ENCODE data around the gene BFSP2.
A peak's percentile ranks its signal among the peaks of the same experiment; 100 is the strongest.

Gene BFSP2

DNA sequence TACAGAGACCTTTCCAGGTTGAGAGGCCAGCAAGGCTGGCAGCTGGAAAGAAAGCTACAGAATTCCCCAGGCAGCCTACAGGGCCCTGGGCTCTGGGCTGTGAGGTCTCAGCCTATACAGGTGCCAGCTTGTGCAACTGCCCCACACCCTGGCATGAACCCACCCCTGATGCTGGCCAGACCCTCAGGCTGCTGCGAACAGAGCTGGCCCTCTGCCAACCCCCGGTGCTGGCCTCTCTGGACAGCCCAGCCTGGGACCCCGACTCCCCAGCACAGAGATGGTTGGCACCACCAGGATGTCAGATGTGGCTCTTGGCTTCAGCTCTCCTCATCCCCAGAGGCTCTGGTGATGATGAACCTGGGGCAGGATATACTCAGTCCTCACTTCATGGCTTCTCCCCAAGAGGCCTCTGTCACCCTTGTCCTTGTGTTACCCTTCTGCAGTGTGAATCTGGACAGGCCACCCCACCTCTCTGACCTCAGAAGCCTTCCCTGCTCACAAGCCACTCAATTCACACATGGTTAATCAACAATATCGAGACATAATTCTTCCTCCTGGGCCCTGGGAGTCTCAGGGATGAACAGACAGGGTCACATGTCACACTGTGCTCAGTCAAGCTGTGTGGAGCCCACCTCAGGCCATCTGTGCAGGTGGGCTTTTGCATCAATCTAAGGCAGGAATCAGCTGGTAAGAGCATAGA, 11.0 kb upstream of the BFSP2 start:
- DNase-seq (ENCODE audit: low read depth in 2 of 2) = no peak
- no peak overlapping the region for H3K4me3 ChIP-seq (replicated peaks in 1 of 2; ENCODE audit: low read depth in 2 of 2, low read length in 2 of 2)
- TF ChIP-seq CTCF (IDR thresholded peaks at IDR 0.05; ENCODE audit: low read depth, low read length) = no peak

DNA sequence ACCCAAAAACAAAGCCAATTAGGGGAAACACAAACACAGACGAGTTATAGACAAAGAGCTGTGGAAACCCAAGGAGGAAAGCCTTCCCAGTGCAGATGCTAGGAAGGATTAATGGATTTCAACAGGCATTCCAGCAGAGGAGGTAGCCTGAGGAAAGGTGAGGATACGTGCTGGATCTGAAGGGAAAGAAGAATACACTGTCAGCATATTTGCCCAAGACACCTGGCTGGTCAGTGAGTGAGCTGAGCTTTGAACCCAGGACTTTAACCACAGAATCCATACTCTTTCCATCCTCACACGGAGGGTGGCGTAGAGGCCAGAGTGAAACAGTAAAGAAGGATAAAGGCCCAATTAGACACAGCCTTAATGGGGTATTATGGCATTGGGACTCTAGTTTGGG, 9.1 kb upstream of the BFSP2 start:
- TF ChIP-seq CTCF (IDR thresholded peaks at IDR 0.05; ENCODE audit: low read depth, low read length) = no peak
- no peak overlapping the region for H3K4me3 ChIP-seq (replicated peaks in 1 of 2; ENCODE audit: low read depth in 2 of 2, low read length in 2 of 2)
- DNase-seq (ENCODE audit: low read depth in 2 of 2) = no peak

DNA sequence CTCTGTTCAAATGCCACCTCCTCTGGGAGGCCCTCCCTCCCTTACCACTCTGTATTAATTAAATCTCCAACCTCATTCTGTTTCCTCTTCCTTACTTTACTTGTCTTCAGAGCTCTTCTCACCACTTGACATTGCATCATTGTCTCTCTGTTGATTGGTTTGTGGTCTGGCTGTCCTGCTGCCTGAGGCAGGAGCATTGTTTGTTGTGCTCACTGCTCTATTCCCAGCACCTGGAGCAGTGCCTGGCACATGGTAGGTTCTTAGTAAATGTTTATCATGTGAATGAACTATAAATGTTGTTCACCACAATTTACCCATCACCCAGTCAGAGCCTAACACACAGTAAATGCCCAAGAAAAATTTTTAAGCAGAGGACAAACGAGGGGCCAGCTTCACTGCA, 6.7 kb upstream of the BFSP2 start:
- H3K4me3 ChIP-seq (replicated peaks in 1 of 2; ENCODE audit: low read depth in 2 of 2, low read length in 2 of 2) = no peak overlapping the region
- peak in 1 of 2 donors; percentile 36 for DNase-seq (ENCODE audit: low read depth in 2 of 2)
- TF ChIP-seq CTCF (IDR thresholded peaks at IDR 0.05; ENCODE audit: low read depth, low read length) = no peak

DNA sequence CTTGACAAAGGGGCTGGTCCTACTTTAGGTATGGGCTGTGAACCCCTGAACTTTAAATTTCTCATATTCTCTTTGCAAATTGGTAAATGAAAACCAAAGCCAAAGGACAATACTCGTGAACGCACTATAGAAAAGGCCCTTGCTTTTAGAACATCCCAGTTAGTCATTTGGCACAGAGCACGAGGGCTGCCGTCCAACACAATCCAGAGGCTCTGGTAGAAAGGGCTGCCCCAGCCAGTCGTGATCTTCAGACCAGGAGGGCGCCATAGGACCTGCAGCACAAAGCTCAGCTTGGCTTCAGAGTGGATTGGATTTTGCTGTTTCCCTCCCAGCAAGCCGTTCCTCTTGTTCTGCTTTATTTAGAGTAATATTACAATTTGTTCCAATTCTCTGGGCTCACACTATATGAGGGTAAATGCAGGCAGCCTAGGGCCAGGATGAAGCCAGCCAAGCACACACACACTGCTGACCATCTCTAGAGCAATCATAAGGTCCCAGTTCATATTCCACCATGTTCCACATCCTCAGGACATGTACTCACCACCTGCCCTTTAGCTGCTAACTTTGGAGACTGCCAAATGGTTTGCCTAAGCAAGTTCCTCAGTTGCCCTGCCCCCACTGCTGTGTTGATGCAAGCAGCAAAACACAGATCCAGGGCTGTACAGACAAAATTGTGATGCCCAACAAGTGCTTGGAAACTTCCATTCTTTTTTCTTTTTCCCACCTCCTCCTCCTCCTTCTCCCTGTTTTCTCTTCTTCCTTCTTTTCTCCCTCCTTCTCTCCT, 6.0 kb upstream of the BFSP2 start:
- peak; percentile 25 to 59 for DNase-seq (ENCODE audit: low read depth in 2 of 2)
- no peak for TF ChIP-seq CTCF (IDR thresholded peaks at IDR 0.05; ENCODE audit: low read depth, low read length)
- no peak overlapping the region for H3K4me3 ChIP-seq (replicated peaks in 1 of 2; ENCODE audit: low read depth in 2 of 2, low read length in 2 of 2)

GRCh38 chr3:133394561-133395311, 5.1 kb upstream of the BFSP2 start:
- H3K4me3 ChIP-seq (replicated peaks in 1 of 2; ENCODE audit: low read depth in 2 of 2, low read length in 2 of 2) = no peak overlapping the region
- DNase-seq (ENCODE audit: low read depth in 2 of 2) = peak; percentile 12 to 42
- TF ChIP-seq CTCF (IDR thresholded peaks at IDR 0.05; ENCODE audit: low read depth, low read length) = no peak

DNA sequence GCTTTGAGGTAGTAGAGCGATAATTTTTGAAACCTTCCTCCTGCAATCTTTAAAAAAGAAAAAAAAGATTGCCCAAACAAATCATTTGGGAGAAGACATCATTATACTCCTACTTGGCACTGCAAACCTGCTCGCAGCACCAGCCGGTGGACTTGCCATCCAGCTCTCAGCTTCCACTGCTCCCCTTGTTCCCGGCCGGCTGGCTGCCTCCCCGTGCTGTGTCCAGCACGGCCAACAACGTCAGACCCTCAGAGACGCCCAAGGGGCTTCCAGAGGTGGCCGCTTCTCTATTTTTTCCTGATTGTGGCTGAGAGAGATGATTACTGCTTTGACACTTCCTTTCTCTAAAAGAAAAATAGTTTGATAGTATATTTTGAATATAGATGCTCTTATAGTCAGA, 3.0 kb upstream of the BFSP2 start:
- no peak for DNase-seq (ENCODE audit: low read depth in 2 of 2)
- no peak for TF ChIP-seq CTCF (IDR thresholded peaks at IDR 0.05; ENCODE audit: low read depth, low read length)
- no peak overlapping the region for H3K4me3 ChIP-seq (replicated peaks in 1 of 2; ENCODE audit: low read depth in 2 of 2, low read length in 2 of 2)
